RKO (cell line): ENCODE data around the gene ZSCAN25.
A peak's percentile ranks its signal among the peaks of the same experiment; 100 is the strongest.
"Not testable (repeated sequence)": the region's sequence is repeated elsewhere in the genome, so short reads cannot be mapped to it uniquely, and the experiment has no call there.

Experiments
- DNase-seq: peaks from one replicate; pipeline ENCODE4 v3.0.0-alpha.2; 2016; ENCODE audit warnings: low spot score

ZSCAN25 gene

DNA sequence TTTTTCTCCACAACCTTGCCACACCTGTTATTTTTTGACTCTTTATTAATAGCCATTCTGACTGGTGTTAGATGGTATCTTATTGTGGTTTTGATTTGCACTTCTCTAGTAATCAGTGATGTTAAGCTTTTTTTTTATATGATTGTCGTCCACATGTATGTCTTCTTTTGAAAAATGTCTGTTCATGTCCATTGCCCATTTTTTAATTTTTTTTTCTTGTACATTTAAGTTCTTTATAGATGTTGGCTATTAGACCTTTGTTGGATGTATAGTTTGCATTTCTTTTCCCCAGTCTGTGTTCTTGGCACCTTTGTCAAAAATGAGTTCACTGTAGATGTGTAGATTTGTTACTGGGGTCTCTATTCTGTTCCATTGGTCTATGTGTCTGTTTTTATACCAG is 28.8 kb downstream of the ZSCAN25 start:
- DNase-seq, result no peak

DNA sequence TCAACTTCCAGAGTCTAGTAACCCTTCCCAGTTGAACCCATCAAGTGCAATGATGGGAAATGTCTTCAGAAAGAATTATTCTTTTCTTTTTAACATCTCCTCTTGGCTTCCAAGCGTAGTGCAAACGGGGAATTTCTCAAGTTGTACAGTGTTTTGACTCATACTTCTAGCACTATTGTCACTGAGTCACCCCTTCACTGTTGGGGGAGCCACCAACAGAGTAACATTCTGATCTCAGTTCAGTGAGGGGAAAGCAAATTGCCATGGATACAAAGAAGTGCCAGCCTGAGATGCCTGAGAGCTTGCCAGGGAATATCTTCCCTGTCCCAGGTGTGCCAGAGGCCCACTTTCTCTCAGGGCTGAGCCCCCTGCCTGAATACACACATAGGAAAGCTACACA is 32.1 kb downstream of the ZSCAN25 start:
- DNase-seq, result no peak

DNA sequence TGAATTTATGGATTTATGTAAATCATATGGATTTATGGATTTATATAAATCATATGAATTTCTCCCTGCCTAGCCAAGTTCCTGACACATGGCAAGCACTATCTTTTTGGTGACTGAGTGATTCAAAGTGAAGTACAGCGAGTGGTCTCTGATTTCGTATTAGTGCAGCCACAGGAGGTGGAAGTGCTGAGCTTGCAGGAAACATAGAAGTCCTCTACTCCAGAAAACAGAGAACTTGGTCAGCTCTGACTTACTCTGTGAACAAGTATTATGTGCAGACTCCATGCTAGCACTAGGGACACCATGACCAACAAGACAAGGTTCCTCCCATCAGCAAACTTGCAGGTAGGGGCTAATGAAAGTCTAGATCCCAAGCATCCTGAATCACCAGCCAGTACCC is 34.5 kb downstream of the ZSCAN25 start:
- DNase-seq, result no peak

DNA sequence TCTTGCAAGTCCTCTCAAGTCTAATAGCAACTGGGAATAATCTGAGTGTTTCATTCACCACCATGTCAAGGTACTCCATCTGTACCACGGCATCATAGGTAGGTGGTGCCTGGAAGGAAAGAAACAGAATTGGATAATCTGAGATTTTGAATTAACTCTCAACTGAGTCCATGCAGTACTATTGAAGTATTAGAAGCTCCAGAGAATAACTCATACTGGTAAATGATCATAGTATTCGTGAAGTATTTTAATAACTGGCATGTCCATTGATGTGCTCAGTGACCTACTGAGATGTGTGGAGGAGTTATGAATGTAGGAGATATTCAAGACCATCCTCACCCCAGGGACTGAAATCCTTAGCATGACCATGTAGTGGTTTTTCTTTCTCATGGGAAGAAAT is 35.9 kb downstream of the ZSCAN25 start:
- DNase-seq, result no peak

DNA sequence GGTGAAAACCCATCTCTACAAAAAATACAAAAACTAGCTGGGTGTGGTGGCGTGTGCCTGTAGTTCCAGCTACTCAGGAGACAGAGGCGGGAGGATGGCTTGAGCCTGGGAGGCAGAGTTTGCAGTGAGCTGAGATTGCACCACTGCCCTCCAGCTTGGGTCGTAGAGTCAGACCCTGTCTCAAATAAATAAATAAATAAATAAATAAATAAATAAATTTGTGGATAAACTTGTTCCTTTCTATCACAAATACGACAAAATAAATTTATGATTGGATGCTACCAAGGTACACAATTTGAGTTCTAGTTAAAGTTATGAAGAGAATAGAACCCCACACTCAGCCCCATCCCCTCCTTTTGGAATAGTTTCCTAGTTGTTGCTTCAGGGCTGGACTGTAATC is 36.5 kb downstream of the ZSCAN25 start:
- not testable (repeated sequence) for DNase-seq

DNA sequence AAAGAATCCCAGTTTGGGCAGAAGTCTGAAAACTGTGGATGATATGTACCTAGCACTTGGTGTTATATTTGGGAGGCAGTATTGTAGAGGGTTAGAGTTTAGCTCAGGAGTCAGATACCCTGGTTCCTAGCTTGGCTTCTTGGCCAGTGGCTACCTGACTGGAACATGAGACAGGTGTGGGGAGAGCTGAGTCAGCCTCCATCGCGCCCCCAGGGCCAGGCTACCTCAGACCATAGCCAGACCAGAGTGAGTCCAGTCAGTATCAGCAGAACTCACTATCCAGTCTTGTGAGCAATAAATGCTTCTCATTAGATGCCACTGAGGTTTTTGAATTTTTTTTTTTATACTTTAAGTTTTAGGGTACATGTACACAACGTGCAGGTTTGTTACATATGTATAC is 37.0 kb downstream of the ZSCAN25 start:
- no peak for DNase-seq

DNA sequence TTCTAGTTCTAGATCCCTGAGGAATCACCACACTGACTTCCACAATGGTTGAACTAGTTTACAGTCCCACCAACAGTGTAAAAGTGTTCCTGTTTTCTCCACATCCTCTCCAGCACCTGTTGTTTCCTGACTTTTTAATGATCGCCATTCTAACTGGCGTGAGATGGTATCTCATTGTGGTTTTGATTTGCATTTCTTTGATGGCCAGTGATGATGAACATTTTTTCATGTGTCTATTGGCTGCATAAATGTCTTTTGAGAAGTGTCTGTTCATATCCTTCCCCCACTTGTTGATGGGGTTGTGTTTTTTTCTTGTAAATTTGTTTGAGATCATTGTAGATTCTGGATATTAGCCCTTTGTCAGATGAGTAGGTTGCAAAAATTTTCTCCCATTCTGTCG is 37.9 kb downstream of the ZSCAN25 start:
- not testable (repeated sequence) for DNase-seq

DNA sequence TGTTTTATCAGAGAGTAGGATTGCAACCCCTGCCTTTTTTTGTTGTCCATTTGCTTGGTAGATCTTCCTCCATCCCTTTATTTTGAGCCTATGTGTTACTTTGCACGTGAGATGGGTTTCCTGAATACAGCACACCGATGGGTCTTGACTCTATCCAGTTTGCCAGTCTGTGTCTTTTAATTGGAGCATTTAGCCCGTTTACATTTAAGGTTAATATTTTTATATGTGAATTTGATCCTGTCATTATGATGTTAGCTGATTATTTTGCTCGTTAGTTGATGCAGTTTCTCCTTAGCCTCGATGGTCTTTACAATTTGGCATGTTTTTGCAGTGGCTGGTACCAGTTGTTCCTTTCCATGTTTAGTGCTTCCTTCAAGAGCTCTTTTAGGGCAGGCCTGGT is 41.1 kb downstream of the ZSCAN25 start:
- not testable (repeated sequence) for DNase-seq

DNA sequence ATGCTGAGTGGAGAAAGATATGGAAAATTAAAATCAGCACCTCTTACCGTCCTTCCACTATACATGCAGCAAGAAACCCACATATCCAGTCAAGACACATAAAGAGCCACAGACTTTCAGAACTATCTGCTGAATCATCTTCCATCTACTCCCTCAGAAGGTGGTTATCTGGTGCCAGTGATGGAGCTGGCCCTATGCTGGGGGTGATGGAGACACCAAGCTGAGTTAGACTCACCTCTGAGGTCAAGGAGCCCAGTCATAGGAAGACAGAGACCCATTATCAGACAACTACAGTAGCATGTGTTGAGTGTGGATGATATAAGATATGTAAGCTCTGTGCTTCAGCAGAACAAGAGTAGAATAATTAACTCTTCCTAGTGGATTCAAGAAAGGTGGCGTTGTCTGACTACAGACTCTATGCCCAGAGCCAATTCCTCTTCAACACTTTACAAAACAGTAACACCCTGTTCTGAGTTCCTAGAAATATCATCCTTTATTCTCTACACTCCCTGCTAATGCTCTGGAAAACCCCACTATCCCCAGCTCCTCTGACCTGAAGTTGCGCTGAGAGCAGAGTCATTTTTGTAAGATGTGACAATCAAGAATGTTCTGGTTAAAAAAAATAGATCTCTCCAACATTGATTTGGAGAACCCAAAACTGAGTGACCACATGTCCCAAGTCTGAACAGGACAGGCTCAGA is 48.7 kb downstream of the ZSCAN25 start:
- no peak for DNase-seq

DNA sequence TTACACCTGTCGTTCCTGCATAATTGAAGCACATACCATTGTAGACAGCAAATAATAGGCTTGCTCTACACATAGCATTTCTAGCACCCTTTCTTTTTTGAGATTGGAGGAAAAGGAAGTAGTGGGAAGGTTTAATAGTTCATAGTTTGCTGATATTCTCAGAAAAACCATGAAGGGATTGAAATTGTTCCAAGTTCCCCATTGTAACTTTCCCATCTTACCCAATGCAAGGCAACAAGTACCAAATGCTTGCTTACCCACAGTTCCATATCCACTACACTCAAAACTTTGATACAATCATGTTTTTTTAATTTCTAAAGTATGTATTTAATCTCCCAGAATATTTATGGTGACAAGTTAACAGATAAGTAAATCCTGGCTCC is 49.3 kb downstream of the ZSCAN25 start:
- DNase-seq, result no peak

DNA sequence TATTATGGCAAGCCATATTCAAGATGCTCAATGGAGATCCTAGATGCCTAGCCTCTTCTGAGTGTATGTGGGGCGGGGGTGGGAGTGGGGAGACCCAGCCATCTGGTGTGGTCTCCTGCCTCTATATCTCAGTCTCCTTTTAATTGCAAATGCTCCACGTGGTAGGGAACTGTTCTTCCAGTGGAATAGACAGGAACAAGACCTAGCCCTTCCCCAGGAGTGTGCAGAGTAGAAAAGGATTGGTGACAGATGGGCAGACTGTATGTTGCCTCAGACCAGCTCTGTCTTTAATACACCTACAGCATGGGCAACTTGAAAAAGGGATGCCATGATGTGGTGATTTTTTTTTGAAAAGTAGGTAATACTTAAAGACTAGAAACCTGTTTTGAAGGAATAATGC is 50.4 kb downstream of the ZSCAN25 start:
- DNase-seq, result no peak

DNA sequence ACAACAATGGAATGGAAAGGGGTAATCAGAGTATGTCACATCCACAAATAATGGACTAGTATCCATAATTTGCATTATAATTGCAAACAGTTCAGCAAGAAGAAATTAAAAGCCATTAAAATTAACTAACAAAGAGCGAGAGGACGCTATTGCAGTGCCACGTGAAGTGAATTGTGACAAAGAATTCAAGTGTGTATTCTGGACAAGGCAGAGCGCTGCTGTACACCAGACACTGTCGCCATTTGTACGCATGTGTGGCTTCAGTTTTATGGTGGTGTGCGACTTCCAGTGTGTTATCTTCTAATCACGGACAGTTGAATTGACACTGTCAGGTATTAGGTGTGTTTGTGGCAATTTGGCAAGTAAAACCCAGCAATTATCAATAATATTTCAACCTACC is 51.8 kb downstream of the ZSCAN25 start:
- DNase-seq, result no peak

DNA sequence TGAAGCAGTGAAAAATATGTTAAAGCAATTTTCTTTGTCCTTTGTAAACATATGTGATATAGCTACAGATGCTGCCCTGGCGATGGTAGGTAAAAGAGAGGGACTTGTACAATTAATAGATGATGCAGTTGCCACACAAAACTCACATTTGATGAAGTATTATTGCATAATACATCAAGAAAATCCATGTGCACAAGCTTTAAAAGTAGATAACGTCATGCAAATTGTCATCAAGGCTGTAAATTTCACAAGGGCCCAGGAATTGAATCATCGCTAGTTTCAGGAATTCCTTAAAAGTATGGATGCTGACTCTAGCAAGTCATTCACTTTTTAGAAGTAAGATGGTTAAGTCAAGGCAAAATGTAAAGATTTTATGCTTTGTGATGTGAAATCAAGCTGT is 53.0 kb downstream of the ZSCAN25 start:
- DNase-seq, result no peak

DNA sequence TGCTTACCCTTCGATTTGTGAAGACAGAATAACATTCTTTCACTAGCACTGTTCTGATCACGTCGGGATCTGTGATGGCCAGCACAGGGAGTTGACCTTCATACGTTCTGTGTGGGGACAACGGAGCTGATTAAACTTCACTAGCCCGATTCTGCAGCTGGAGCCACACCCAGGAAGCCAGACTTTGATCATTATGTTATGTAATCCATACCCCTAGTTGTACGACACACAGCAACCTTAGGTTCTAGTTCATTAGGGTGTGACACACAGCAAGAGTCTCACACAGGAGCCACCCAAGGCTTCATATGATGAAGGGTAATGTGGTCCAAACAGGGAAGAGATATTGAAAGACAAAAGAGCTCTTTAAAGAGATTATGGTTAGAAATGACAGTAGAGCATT is 55.8 kb downstream of the ZSCAN25 start:
- DNase-seq, result no peak

DNA sequence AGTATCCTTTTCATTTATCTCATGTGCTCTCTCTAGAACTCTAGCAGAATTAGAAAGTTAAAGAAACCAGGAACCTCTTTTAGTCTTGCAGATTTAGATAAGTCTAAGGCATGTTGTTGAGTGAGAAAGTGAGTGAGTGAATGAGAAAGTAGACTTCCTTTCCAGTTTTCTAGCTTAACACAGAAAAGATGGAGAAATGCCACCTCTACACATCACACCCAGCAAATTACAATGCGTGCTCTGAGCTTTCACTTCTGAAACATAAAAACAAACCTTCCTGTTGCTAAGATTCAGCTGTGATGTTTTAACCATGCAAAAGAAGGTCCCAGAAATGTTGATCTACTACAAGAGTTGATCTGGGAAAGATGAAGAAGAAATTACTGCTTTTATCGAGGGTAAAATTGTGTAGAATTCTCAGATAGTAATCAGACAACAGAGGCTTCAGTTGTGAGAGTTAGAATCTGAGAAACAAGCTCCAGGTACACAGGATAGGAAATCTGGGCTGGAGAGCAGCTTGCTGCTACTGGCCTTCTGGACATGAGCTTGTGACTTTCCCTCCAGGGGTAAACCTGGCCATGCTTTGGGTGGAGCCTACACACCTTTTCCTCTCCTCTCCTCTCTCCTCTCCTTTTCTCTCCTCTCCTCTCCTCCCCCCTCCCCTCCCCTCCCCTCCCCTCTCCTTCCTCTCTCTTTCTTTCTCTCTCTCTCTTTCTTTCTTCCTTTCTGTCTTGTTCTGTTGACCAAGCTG is 58.4 kb downstream of the ZSCAN25 start:
- DNase-seq, result no peak

DNA sequence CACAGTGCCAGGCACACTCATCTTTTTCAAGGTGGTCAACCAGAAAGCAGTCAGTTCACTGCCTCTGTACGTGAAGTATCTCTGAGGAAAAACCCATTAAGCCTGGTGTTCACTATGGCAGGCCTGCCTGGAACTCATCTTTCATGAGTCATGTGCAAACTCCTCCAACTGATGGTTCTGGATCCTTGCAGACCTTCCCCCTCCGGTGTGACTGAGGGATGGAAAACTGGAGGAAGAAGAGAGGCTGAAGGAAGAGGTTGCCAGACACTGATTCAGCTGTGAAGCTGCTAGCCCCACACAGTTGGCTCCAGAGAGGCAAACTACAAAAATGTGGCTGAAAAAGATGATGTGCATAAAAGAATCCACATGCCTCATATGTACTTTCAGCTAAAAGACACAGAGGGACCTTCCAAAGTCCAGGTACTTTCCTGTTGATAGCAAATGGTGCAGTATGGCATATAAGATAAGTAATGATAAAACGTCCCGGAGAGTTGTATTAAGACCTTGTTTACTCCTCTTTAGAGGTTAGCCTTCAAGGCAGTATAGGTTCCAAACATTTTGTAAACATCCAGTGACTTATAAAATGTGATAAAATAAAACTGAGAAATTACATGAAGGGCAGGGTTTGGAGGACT is 60.4 kb downstream of the ZSCAN25 start:
- no peak for DNase-seq

DNA sequence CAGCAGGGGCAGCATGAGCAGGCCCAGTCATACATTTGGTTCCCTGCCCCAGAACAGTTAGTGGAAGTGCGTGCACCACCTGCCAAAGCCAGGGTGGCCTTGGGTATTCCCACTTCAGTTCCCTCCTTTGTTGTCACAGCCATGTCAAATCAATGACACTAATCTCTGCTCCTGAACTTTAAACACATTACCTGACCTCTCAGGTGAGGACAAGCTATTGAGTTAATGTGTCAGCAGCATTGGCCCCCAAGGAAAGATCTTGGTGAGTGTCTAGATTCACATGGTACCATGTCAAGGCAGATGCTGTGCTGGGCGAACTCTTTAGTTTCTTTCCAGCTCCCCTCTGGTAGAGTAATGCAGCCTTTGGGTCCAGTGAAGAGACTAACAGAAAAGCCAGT is 60.9 kb downstream of the ZSCAN25 start:
- no peak for DNase-seq

DNA sequence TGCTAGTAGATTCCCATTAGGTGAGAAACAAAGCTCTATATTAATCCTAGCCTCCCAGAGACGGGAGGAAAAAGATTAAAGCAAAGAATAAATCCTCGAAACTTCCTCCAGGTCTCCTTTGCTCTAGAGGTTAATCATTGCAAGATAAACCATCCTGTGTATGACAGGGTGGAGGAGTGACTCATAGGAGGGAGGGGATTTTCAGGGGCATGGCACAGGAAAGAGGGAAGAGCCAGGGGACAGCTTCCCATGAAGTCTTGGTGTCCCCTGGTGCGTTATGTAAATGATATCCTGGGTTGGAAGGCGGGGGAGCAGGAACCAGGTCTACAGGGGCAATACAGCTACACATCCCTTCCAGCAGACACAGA is 62.3 kb downstream of the ZSCAN25 start:
- DNase-seq, result peak; percentile 41

DNA sequence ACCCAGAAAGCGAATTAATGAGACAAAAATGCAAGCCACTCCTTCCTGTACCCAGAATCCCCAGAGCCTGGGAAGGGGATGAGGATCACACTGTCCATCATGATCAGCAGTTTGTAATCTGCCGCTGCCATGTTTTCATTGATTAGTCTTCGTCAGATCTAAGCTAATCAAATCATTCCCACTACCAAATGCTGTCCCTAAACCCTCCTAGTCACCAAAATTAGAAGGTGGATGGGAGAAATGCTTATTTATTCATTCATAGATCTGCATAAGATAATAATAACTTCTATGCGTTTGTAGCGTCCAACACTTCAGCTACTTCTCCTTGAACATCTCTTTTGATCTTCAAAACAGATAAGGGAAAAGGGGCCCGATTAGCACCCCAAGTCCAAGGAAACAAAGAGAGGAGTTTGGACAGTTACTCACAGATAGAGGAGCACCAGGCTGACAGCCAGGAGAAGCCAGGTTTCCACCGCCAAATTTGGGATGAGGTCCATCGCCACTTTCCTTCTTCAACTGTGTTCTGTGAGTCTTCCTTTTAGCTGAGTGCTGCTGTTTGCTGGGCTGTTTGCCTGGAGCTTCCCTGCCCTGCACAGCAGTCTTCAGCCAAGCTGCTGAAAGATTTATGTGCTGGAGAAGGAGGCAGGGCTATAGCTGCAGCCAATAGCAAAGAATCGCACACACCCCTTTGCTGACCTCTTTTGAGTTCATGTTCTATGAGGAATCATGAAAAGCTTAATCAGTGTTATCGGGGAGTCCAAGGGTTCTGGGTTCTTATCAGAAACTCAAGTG is 62.9 kb downstream of the ZSCAN25 start, which contains the start of gene CYP3A5:
Gene CYP3A5, minus strand, starts transcription at position 597 of the 792 bp plus-strand sequence. Its CDS starts 100 bp downstream, at position 497.
- no peak for DNase-seq
